Kasumi-1 (cell line): Measurements from ENCODE around the gene CYP4A22.
"Not testable (repeated sequence)": the region's sequence is repeated elsewhere in the genome, so short reads cannot be mapped to it uniquely, and the experiment has no call there.

Experiments used
- DNase-seq, 2 experiments: peaks; one replicate each; lab custom pipeline; 2025; lab: John Stamatoyannopoulos, UW

The CYP4A22 gene

GRCh38 chr1:47157957-47158356 lies 20.7 kb downstream of the CYP4A22 start:
- not testable (repeated sequence) for DNase-seq

DNA sequence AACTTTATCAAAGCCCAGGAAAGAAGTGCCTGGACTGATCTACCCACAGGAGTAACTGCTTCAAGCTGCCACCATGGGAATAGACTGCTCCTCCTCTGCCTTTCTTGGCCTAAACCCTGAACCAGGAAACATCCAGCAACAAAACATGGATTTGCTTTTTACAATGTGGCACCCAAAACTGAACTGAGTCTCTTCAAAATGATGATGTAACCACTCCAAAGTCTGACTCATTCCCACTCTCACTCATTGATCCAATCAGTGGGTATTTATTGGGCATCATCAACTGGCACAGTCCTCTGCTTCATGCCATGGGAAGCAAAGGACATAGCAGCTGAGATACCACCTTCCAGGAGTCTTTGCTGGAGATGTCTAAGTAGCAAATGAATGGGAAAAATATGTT lies 23.5 kb downstream of the CYP4A22 start:
- no peak for DNase-seq

DNA sequence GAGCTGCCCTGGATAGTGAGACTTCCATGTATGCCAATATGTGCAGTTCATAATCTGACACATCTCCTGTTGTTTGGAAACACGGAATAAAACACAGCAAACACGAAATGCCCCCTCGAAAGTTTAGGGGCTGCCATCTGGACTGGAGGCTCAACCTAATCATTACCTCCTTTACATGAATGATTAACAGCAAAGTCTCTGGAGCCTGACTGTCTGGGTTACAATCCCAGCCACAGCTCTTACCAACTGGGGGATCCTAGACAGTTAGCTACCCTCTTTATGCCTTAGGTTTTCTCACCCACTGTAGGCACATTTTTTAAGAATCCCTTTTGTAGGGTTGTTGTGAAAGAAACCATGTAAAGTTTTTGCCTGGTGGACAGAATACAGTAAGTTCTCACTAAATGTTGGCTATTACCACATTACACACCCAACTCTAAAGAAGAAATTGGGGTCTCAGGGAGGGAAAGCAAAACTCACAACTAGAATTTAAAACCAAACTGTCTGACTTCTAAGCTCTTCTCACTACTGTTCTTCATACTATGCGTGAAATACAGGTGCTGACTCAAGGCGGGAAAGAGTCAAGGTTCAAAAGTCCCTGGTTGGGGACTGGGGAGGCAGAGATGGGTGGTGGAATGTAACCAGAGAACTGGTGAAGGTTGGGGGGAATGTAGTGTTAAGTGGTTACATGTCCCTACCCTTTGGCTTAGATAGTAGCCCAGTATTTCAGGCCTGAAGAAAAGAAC lies 24.2 kb downstream of the CYP4A22 start:
- no peak for DNase-seq

DNA sequence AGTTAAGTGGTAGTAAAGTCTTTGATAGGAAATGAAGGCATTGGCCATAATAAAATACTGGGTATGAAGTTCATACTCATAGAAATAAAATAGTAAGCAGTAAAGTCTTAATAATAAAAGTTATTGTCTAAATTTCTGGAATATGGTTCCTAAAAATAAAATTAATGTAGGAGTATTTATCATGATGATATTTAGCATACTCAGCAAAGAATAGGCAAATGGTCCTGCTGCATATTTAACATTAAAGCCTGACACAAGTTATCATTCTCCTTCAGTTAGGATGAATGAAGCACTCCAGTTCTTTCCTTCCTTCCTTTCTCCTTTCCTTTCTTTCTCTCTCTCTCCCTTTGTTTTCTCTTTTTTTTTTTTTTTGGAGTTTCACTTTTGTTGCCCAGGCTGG lies 27.3 kb downstream of the CYP4A22 start:
- no peak for DNase-seq

DNA sequence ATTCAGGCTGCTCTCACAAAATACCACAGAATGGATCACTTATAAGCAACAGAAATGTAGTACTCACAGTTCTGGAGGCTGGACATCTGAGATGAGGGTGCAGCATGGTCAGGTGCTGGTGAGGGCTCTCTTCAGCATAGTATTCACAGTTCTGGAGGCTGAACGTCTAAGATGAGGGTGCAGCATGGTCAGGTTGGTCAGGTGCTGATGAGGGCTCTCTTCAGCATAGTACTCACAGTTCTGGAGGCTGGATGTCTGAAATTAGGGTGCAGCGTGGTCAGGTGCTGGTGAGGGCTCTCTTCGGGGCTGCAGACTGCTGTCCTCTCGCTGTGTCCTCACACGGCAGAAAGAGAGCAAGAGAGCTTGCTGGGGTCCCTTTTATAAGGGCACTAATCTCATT lies 35.5 kb downstream of the CYP4A22 start:
- no peak for DNase-seq

DNA sequence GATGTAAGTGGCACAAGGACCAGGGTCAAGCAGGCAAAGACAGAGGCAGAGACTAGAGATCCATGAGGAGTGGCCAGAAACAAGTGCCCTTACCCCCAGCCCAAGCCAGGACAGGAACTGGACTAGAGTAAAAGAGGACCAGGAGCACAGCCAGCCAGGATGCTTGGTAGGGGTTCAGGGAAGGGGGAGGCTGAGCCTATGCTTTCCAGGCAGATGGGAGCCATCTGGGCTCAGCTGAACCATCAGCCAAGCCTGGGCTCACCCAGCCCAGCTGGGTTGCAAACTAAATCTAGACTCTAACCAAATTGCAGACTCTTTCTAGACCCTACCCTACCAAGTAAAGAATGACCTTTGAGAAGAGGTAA lies 37.4 kb downstream of the CYP4A22 start:
- DNase-seq, result no peak

- DNase-seq, result peak; percentile 87 to 90
Observed at GRCh38 chr1:47175227-47175934, 38.1 kb downstream of the CYP4A22 start.

DNA sequence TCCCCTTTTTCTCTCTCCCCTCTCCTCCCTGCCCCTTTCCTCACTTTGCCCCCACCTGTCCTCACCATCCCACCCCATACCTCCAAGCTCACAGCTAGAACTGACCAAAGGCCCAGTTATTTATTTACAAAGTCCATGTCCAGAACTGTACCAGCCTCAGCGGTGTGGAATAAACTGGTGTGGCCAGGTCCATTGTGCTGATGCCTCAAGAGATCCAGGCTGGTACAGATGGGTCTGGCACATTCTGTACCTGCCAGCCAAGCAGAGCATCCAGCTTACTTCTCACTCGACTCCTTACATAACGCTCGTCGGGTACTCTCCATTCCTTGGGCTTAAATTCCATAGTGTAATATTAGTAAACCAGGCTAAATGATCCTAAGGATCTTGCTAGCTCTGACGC lies 40.8 kb downstream of the CYP4A22 start:
- DNase-seq, result no peak

GRCh38 chr1:47178654-47179016 lies 41.4 kb downstream of the CYP4A22 start:
- no peak for DNase-seq

DNA sequence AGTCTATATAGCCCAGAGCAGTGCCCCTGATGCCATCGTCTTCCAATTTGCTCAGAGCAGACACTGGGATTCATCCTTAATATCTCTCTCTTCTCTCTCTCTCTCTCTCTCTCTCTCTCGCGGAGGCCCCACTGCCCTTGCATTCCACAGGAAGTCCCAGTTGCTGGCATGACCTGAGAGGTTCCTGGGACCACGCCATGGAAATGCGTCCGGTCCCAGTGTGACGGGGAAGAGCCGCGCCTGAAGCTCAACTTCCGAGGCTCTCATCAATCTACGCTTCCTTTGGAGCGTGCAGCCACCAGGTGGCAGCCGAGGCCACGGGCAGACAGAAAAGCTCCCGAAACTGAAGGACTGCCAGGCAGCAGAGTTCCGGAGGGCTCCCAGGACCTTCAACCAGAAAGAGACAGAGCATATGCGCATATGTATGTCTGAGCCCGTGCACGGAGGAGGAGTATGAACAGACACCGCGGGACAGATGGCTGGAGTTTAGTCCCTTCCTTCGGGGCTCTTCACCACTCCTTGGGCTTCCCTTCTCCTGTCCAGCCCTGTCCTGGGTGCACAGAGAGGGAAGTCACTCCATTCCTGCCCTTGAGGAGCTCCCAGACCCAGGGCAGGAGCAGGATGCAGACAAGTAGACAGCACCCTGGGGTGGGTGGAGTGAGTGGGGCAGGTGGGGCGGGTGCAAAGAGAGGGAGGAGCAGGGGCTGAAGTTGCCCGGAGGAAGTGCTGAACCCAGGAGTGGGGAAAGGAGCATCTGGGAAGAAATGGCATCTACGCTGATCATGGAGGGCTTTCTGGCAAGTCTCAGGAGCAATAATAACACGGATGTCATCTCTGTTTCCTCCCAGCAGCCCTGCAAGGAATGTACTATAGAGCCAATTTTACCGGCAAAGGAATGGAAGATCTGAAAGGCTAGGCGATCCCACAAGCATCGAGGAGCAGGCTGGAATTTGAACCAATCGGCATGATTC lies 42.1 kb downstream of the CYP4A22 start:
- peak; percentile 93 to 96 for DNase-seq

DNA sequence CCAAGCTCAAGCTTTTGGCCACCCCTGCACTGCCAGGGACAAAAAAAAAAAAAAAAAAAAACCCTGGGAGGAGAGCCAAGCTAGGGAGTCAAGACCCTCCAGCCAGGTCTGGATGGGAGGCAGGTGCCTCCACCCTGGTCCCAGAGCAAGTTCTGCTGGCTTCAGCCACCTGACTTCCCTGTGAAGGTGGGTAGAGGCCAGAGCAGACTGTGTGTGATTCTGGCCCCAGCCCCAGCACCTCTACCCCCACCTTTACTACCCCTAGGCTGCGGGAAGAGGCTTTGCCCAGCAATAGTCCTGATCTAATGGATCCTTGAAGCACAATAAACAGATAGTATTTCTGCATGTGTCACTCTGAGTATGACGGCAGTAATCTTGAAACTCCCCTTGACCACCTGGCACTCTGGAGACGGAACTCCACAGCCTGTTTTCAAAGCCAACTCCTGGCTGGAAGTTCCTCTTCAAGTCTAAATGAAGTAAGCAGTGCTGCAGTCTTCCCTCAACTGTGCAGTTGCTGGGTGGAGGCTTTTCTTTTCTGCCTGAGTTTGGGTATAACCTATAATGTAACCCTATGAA lies 42.8 kb downstream of the CYP4A22 start:
- DNase-seq, result no peak

GRCh38 chr1:47180603-47181094 lies 43.4 kb downstream of the CYP4A22 start:
- DNase-seq, result no peak

DNA sequence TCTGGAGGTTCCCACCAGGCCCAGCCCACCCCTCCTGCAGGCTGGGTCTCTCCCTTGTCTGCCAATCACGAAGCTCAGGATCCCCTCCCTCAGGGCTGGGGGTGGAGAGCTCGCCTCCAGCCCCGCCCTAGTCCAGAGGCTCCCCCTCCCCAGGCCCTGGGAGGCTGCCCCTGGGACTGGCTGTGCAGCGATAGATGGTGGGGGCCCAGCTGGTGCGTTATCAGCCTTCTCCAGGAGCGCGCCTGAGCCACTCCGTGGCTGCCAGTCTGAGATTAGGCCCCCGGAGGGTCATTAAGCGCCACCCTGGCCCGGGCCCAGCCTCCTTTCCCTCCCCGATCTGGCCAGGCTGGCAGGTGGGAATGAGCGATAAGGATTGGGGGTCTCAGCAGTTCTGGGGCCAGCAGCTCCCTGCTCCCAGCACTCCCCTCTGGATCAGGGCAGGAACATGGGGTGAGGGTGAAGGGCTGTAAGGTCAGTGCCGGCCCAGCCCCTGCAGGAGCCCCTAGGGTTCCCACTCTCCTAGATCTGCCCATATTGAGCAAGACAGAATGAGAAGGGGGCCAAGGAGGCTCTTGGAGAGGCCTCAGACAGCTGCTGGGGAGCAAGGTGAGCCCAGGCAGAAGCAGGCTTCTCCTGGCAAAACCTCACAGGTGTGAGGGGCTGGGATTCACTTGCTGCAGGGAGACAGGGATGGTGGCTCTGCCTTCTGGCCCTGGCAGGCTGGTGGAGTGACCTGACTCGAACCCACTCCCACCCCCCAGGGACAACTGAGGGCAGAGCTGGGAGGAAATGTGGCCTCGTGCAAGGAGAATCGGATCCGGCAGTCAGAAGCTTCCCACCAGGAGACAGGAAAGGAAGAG lies 44.1 kb downstream of the CYP4A22 start:
- no peak for DNase-seq

GRCh38 chr1:47181955-47182675 lies 44.9 kb downstream of the CYP4A22 start:
- no peak for DNase-seq

DNA sequence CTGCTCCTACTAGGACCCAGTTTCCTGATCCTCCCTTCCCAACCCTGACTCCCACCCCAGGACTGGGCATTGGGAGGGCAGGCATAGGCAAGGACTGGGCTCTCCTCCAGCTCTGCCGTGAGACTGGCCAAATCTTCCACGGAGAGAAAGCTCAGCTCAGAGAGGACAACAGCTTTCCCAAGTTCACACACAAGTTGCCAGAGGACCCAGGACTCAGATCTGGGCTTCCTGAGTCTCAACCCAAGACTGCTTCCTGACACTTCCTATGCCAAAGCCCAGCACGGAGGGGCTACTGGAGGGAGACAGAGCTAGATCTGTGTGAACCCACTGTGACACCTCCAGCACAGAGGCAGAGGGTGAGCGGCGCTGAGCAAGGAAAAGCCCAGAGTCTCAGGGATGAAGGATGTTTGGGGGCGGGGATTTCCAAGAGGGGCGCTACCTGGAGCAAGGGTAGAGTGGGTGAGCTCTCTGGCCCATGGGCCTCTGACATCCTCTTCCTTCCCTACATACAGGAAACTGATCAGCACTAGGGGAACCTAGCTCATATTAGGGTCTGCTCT lies 45.5 kb downstream of the CYP4A22 start:
- DNase-seq, result no peak

DNA sequence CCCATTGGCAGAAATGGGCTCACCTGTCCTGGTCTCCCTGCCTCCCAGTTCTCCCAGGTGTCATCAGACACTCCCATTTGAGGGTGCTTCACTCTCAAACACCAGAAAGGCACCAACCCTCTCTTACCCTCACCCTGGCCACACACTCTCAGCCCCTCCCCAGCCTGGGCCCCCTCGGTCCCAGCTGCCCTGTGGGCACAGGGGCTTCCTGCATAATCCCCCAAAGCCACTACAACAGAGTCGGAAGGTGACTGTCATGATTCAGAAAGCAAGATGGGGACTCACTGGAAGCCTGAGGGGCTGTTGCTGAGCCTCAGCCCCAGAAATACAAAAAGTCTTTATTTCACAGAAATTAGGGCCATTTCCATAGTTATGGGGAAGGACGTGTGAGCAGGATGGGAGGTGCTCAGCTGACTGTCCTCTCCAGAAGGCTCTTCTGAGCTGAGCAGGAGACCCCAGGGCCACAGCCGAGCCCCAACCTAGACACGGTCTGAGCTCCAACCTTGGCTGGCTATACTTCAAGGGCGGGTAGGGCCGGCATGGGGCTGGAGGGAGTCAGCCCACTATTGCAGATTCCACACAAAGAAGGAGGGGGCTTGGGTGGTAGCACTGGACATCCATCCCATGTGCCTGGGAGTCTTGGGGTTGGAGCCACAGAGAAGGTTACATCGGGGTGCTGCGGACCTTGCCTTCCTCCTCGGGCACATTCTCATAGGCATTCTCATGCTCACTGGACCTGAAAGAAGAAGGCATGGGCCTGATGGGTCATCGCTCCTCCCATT lies 46.3 kb downstream of the CYP4A22 start:
- no peak for DNase-seq

GRCh38 chr1:47184090-47184821 lies 47.0 kb downstream of the CYP4A22 start:
- no peak for DNase-seq

GRCh38 chr1:47184822-47185677 lies 47.8 kb downstream of the CYP4A22 start:
- DNase-seq, result no peak
